Thyroid gland (tissue), 4 donors: ENCODE data around the gene RORB.

ENCODE experiments used
- CTCF ChIP-seq, 6 experiments: fragments of 200-600 bp in 3 of 6; fragments of 450-650 bp in 3 of 6; sonication (generic) in 3 of 6; IDR thresholded peaks; one replicate each; pipeline ENCODE4 v1.5.1; 2016 to 2019; ENCODE audit warnings: antibody characterized with exemption in 6 of 6, mild to moderate bottlenecking in 2 of 6, inconsistent platforms in 1 of 6, moderate library complexity in 1 of 6
- POLR2A ChIP-seq, 2 donors: fragments of 450-650 bp; IDR thresholded peaks; one replicate each; pipeline ENCODE4 v1.6.1; 2017; ENCODE audit warnings: antibody characterized with exemption in 2 of 2, mild to moderate bottlenecking in 2 of 2, moderate library complexity in 1 of 2

- TF ChIP-seq CTCF (IDR thresholded peaks at IDR 0.05) (no peak), POLR2A (IDR thresholded peaks at IDR 0.05) (no peak)
Measured at GRCh38 chr9:74736646-74737045, 239.5 kb downstream of the RORB start.
